Effector CD8-positive, alpha-beta T cell (primary cell): Measurements from ENCODE around the gene PAM.

Experiments used
- DNase-seq: peaks from one replicate; lab custom pipeline; 2025; lab: John Stamatoyannopoulos, UW

The PAM gene

DNA sequence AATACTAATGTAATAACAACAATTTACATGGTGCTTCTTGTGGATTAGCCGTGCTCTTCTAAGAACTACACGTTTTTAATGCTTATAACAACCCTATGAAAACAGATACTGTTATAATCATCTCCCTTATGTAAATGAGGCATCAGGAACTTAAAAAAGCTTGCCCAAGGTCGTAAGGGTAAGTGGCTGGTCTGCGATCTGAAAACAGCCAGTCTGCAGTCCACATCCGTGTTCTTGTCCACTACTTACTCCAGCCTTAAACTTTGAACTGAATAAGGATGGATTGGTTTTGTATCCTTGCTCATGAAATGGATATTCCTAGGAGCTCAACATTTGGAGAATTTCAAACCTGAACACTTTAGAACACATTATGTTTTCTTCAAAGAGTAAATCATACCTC is 26.7 kb downstream of the PAM start:
- DNase-seq = no peak

- no peak for DNase-seq
Observed at GRCh38 chr5:102782217-102782872, 27.2 kb downstream of the PAM start.

DNA sequence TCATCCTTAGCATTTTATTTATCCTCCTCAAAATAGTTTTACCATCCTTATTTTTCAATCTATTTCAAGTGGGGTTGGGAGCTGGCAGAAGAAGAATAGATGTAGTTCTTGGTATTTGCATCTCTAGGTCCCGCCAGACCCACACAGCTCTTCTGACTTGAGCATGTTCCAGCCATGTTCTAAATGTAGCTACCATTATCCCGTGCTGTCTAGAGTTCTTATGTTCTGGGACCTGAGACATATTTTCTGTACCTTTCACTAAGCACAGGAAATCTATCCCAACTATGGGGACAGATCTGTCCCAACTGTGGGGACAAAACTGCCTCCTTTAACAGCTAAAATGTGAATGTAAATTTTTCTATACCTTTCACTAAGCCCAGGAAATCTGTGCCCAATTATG is 32.0 kb downstream of the PAM start:
- no peak for DNase-seq

GRCh38 chr5:102788788-102789187 is 33.7 kb downstream of the PAM start:
- DNase-seq = no peak

DNA sequence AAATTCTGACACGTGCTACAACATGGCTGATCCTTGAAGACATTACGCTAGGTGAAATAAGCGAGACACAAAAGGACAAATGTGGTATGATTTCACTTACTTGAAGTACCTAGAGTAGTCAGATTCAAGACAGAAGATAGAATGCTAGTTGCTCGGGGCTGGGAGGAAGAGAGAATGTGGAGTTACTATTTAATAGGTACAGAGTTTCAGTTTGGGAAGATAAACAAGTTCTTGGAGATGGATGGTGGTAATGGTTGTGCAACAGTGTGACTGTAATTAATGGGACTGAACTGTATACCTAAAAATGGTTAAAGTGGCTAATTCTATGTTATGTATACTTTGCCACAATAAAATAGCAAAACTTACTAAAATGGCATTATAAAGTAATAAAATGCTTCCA is 34.4 kb downstream of the PAM start:
- no peak for DNase-seq

DNA sequence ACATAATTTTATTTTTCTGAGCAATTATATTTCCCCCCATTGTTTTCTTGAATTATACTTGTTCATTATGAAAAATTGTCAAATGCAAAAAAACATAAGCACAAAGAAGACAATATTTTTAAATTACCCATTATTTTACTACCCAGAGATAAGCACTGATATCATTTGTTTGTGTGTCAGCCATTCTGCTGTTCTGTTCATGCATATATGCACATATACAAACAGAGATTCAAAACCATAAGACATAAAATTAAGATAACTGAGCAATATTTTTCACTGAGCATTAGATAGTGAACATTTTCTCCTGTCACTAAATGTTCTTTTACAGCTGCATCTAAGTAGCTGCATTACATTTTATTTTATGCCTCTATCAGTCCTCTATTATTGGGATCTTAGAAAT is 35.6 kb downstream of the PAM start:
- DNase-seq = no peak

- no peak for DNase-seq
Observed at GRCh38 chr5:102792705-102793104, 37.6 kb downstream of the PAM start.

GRCh38 chr5:102794047-102794446 is 38.9 kb downstream of the PAM start:
- DNase-seq = no peak

GRCh38 chr5:102794677-102795331 is 39.7 kb downstream of the PAM start:
- no peak for DNase-seq

GRCh38 chr5:102795526-102795925 is 40.4 kb downstream of the PAM start:
- no peak for DNase-seq

- DNase-seq = no peak
Observed at GRCh38 chr5:102796009-102796408, 40.9 kb downstream of the PAM start.

GRCh38 chr5:102796498-102796897 is 41.4 kb downstream of the PAM start:
- no peak for DNase-seq

- DNase-seq = no peak
Observed at GRCh38 chr5:102797322-102797884, 42.3 kb downstream of the PAM start.

DNA sequence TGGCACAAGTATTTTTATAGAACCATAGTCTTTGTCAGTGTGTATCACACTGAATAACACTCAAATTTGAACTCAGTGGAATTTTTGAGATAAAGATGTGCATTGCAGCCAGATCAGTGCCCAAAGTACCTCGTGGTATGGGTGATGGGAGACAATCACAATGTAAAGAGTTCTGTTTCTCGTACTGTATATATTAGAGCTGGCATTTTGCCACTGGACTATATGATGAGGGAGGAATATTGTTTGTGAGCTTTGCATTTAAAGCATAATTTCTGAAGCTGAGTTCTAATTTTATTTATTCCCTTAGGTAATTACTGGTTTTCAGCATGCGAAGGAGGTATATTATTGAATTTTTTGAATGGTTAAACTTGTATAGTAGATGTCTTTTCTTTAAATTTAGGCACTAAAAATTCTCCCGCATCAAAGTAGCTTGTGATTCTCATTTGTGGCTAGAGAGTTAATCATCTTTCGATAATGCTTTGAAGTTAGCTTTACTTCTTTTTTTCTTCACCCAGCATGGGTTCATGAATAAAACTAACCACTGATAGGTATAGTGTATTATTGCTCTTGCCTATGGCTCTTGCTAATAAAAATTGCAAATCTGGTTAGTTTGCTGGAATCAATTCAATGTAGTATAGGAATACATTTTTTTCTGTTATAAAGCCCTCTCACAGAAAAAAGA is 43.1 kb downstream of the PAM start:
- DNase-seq = no peak

DNA sequence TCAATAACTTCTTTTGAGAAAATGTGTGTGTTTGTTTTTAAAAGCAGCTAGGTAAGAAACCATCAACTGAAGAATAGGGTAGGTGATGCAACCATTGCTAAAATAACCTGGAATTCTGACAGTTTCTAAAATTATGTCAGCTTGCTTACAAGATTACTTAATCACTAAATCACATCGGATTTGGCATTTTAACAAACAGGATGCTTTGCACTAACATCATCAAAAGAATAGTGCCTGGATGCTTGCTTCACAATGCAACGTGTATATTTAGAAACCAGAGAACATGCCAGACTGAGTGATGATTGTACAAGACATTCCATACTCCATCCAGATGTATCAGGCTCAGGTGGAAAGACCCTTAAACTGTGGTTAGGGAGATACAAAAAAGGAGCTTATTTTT is 43.9 kb downstream of the PAM start:
- no peak for DNase-seq

DNA sequence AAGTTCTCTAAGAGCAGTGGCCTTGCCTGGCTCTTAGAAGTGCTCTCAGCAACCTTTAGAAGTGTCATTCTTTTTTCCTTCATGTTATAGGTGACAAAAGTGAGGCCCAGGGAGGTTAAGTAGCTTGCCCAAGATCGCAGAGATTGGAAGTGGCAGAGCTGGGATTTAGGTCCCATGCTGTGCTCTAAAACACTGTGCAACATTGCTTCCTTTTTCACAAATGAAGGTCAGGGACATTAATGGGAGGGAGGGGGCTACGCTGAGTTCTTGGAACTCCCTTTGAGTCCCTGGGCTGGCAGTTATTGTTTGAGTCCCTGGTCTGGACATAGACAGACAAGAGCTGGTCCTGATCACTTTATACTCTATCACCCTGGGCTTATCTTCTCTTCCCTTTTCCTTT is 45.3 kb downstream of the PAM start:
- no peak for DNase-seq

GRCh38 chr5:102801371-102801770 is 46.3 kb downstream of the PAM start:
- no peak for DNase-seq

GRCh38 chr5:102802708-102803458 is 47.8 kb downstream of the PAM start:
- no peak for DNase-seq

DNA sequence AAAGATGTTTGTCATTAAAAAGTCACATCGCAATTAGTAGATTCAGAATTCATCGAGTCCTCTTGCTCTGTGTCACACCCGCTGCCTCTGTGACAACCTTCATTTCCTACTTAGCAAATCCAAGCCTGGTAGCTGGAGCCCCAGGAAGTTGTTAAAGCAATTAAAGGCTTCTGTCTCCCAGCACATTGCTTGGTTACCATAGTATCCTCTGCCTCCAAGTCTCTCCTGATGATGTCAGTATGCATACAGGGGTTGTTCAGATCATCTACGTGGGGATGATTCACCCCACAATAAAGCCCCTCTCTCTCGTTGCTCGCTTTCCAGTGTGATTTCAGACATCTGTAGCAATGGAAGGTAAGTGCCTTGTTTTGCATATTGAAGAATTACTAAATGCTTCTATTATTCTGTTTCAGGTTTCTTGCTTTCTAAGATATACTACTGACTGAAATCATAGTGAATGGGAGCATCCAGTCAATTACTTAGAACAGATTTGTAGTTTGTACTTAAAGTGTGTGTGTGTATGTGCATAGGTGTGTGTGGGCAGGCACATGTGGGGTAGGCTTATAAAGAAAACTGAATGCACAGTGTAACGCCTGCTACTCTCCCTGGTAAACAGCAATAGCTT is 52.9 kb downstream of the PAM start:
- no peak for DNase-seq

DNA sequence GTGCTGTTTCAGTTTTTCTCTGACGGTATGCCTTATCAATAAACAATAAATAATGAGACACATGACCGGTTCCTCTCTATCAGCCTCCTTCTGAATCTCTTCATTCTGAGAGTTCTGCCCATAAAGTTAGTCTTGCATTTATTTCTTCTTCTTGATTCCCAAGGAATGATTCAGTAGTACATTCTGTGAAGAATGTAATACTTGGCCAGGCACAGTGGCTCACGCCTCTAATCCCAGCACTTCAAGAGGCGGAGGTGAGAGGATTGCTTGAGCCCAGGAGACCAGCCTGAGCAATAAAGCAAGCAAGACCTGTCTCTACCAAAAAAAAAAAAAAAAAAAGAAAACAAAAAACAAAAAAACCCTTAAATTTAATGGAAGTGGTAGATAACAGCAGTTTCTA is 53.9 kb downstream of the PAM start:
- DNase-seq = no peak

DNA sequence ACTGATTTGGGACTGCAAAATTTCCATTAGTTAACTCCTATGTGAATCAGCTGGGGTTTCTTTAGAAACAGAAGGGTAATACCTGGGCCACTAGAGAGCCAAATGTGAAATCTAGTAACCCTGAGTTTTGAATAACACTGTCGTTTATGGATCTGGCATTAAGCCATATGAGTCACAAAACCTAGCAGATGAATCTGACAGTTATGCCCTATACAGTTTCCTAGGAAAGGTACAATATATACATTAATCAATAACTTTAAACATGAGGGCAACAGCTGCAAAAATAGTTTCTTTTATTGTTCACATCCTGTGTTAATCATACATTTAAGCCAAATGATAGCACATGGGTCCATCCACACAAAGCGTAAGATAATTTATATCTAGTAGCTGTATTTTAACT is 56.9 kb downstream of the PAM start:
- no peak for DNase-seq

GRCh38 chr5:102813740-102814139 is 58.6 kb downstream of the PAM start:
- no peak for DNase-seq
